ENCODE data around the gene KIF17. TPM values are rescaled to one million over a fixed set of nuclear protein-coding genes. Genes with fewer than 3 reads are reported as not detected.

The KIF17 gene
- total and polyA plus RNA-seq, 2 of the 4 experiments (the other 2 are of a cell fraction): 4.5 to 5.7 TPM

DNA sequence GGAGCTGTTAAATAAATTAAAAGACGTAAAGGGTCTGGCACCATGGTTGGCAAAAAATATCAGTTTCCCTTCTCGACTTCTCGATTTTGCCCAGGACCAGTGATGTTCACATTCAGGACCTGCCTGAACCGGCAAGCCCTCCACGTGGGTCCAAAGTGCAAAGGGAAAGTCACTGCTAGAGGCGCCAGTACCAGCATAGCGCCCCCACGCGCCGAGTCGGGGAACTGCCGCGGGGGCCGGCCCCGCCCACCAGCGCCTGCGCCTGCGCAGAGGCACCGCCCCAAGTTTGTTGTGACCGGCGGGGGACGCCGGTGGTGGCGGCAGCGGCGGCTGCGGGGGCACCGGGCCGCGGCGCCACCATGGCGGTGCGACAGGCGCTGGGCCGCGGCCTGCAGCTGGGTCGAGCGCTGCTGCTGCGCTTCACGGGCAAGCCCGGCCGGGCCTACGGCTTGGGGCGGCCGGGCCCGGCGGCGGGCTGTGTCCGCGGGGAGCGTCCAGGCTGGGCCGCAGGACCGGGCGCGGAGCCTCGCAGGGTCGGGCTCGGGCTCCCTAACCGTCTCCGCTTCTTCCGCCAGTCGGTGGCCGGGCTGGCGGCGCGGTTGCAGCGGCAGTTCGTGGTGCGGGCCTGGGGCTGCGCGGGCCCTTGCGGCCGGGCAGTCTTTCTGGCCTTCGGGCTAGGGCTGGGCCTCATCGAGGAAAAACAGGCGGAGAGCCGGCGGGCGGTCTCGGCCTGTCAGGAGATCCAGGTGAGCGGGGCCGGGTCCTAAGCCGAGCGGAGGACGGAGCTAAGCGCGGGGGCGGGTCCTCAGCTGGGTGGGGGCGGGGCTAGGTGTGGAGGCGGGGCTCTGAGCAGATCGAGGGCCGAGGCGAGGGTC is 84.4 kb downstream of the KIF17 start, which contains the start of gene PINK1:
PINK1 (plus strand) TSS at position 269 of the 875 bp plus-strand sequence; CDS start at position 360, 91 bp downstream.
- H2BK120ac ChIP-seq (ENCODE audit: low read depth, low read length): peak within 1 kb of the TSS; percentile 48
- peak within 1 kb of the TSS in 1 of 2 experiments; percentile 80; a peak in 1 of 4 replicates for H4K8ac ChIP-seq (ENCODE audit: low read depth in 2 of 2, low read length in 2 of 2)
- 1% methylated on average over 47 of the region's 93 CpGs; no CpG with 5 or more reads in 1 of the 2 experiments for WGBS, 2 experiments (ENCODE audit: extremely low coverage in 2 of 2, insufficient read length in 1 of 2)
- DNase-seq (peak; percentile 53), ATAC-seq (ENCODE audit: low read depth) (peak; percentile 88)
- H3K23ac ChIP-seq (ENCODE audit: low read depth, low read length): peak within 1 kb of the TSS; percentile 74
- H2BK15ac ChIP-seq (ENCODE audit: low read depth, low read length): peak within 1 kb of the TSS; percentile 10; the same call in 1 of the 3 replicates
- peaks cover 10 to 26% of the 10 kb centered on the region in 2 experiments for H3K79me1 ChIP-seq (ENCODE audit: low read depth in 1 of 2, low read length in 2 of 2)
- H3K4ac ChIP-seq (ENCODE audit: low read depth, low read length): peak within 1 kb of the TSS; percentile 85
- peak within 1 kb of the TSS; percentile 91 for H3K14ac ChIP-seq (replicated peaks; ENCODE audit: low read depth, low read length)
- no peak within 1 kb of the TSS for H2BK20ac ChIP-seq (ENCODE audit: low read depth, low read length)
- no TSS peak for BruUV-seq (replicated peaks)
- H3K27me3 ChIP-seq (ENCODE audit: control insufficient read depth, insufficient read depth, low read length): 0 out of 2 replicates have a peak, but pooled peaks cover 4% of the 10 kb centered on the region
- H2AK5ac ChIP-seq (ENCODE audit: low read depth, low read length): peak within 1 kb of the TSS; percentile 38; the same call in 1 of the 2 replicates
- no peak within 1 kb of the TSS for H4K5ac ChIP-seq (ENCODE audit: low read depth, low read length)
- H2AK9ac ChIP-seq (replicated peaks; ENCODE audit: low read depth, low read length, poor library complexity): peak within 1 kb of the TSS; percentile 92
- in situ Hi-C loops (cut with MboI; ENCODE audit: low sequenced_read_pairs): loop anchor here (25.0 kb wide), 1 partner anchor 421 kb away; no protein-coding TSS in a partner anchor
- H3K4me3 ChIP-seq (ENCODE audit: insufficient read depth, low read depth, low read length): peak within 1 kb of the TSS; percentile 84
- peaks cover 10% of the 10 kb centered on the region; the same call in 1 of the 2 replicates for H4K20me1 ChIP-seq (ENCODE audit: insufficient read depth, low read length)
- peak within 1 kb of the TSS; percentile 99 for H2AFZ ChIP-seq (replicated peaks; ENCODE audit: low read length, poor library complexity)
- intact Hi-C loops (cut with micrococcal nuclease): loop anchor here (1.0 to 5.0 kb wide), 4 partner anchors 58 to 716 kb away; no protein-coding TSS in a partner anchor
- H3K9me3 ChIP-seq (ENCODE audit: control insufficient read depth, insufficient read depth, low read length): no peaks in the 10 kb centered on the region
- dilution Hi-C loops (cut with HindIII; ENCODE audit: low sequenced_read_pairs, unreplicated experiment): no loop called here
- peak within 1 kb of the TSS; percentile 97 for H3K4me2 ChIP-seq (ENCODE audit: low read depth, low read length)
- peak within 1 kb of the TSS; percentile 66 for H3K27ac ChIP-seq (ENCODE audit: insufficient read depth, low read length)
- H3K9me1 ChIP-seq (ENCODE audit: insufficient read depth, low read length): peaks cover 14% of the 10 kb centered on the region
- H3K4me1 ChIP-seq (ENCODE audit: control insufficient read depth, insufficient read depth, low read length): no peaks in the 10 kb centered on the region
- 0 out of 2 replicates have a peak within 1 kb of the TSS, but pooled peaks have one; percentile 50 for H3K56ac ChIP-seq (ENCODE audit: extremely low read depth, insufficient read depth, low read length)
- POLR2A ChIA-PET (ENCODE audit: unreplicated experiment): interaction anchor here (0.5 to 0.9 kb wide), 3 partner anchors 58 to 153 kb away, joined by 4 to 11 read pairs (median 6); no protein-coding TSS in a partner anchor
- CTCF ChIA-PET: interaction anchor here (0.5 to 2.1 kb wide), 16 partner anchors 12 to 116 kb away, joined by 3 to 25 read pairs (median 4); partner anchors contain the start of gene CDA
- peak within 1 kb of the TSS; percentile 70 for H3K9ac ChIP-seq (ENCODE audit: low read depth, low read length)
- peaks cover 5% of the 10 kb centered on the region for H3K36me3 ChIP-seq (ENCODE audit: control insufficient read depth, insufficient read depth, low read length)
- peak within 1 kb of the TSS; percentile 9; the same call in 1 of the 2 replicates for H4K91ac ChIP-seq (ENCODE audit: insufficient read depth, low read depth, low read length)
- peak within 1 kb of the TSS; percentile 60 for H2BK5ac ChIP-seq (ENCODE audit: low read depth, low read length, poor library complexity, severe bottlenecking)
- H3K18ac ChIP-seq (ENCODE audit: low read depth, low read length): no peak within 1 kb of the TSS; the same call in 1 of the 2 replicates
- no peak for TF ChIP-seq RFX5 (IDR thresholded peaks at IDR 0.05; ENCODE audit: low read depth, low read length)
- TF ChIP-seq NFE2L2 (IDR thresholded peaks at IDR 0.05; ENCODE audit: low read depth, low read length): no peak
- TF ChIP-seq, protein P1, sequence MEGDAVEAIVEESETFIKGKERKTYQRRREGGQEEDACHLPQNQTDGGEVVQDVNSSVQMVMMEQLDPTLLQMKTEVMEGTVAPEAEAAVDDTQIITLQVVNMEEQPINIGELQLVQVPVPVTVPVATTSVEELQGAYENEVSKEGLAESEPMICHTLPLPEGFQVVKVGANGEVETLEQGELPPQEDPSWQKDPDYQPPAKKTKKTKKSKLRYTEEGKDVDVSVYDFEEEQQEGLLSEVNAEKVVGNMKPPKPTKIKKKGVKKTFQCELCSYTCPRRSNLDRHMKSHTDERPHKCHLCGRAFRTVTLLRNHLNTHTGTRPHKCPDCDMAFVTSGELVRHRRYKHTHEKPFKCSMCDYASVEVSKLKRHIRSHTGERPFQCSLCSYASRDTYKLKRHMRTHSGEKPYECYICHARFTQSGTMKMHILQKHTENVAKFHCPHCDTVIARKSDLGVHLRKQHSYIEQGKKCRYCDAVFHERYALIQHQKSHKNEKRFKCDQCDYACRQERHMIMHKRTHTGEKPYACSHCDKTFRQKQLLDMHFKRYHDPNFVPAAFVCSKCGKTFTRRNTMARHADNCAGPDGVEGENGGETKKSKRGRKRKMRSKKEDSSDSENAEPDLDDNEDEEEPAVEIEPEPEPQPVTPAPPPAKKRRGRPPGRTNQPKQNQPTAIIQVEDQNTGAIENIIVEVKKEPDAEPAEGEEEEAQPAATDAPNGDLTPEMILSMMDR (conservative IDR thresholded peaks at IDR 0.05; ENCODE audit: low read depth, low read length): peak; percentile 98
- no peak for TF ChIP-seq CEBPB (IDR thresholded peaks at IDR 0.05; ENCODE audit: low read depth, low read length)
- TF ChIP-seq, protein P2, sequence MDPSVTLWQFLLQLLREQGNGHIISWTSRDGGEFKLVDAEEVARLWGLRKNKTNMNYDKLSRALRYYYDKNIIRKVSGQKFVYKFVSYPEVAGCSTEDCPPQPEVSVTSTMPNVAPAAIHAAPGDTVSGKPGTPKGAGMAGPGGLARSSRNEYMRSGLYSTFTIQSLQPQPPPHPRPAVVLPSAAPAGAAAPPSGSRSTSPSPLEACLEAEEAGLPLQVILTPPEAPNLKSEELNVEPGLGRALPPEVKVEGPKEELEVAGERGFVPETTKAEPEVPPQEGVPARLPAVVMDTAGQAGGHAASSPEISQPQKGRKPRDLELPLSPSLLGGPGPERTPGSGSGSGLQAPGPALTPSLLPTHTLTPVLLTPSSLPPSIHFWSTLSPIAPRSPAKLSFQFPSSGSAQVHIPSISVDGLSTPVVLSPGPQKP (IDR thresholded peaks at IDR 0.05; ENCODE audit: borderline replicate concordance, low read depth, low read length): no peak
- TF ChIP-seq CHD1 (IDR thresholded peaks at IDR 0.05; ENCODE audit: low read depth, low read length): no peak
- TF ChIP-seq SMC3 (IDR thresholded peaks at IDR 0.05; ENCODE audit: low read depth, low read length): peak; percentile 94
- no peak for TF ChIP-seq BHLHE40 (IDR thresholded peaks at IDR 0.05; ENCODE audit: low read depth, low read length)
- TF ChIP-seq, protein P3, sequence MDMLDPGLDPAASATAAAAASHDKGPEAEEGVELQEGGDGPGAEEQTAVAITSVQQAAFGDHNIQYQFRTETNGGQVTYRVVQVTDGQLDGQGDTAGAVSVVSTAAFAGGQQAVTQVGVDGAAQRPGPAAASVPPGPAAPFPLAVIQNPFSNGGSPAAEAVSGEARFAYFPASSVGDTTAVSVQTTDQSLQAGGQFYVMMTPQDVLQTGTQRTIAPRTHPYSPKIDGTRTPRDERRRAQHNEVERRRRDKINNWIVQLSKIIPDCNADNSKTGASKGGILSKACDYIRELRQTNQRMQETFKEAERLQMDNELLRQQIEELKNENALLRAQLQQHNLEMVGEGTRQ (IDR thresholded peaks at IDR 0.05; ENCODE audit: low read depth, low read length): peak; percentile 63
- peak; percentile 71; the same call in 1 of the 2 replicates for TF ChIP-seq MAZ (IDR thresholded peaks at IDR 0.05; ENCODE audit: borderline replicate concordance, low read depth, low read length)
- TF ChIP-seq POLR2A (IDR thresholded peaks at IDR 0.05; ENCODE audit: low read depth, low read length): 0 out of 2 replicates have a peak, but pooled peaks have one; percentile 36
- peak; percentile 90; the same call in 1 of the 2 replicates for TF ChIP-seq MXI1 (IDR thresholded peaks at IDR 0.05; ENCODE audit: borderline replicate concordance, low read depth, low read length)

All from IMR-90 (cell line).